ENCODE results near the gene NCDN.

Gene NCDN, protein sequence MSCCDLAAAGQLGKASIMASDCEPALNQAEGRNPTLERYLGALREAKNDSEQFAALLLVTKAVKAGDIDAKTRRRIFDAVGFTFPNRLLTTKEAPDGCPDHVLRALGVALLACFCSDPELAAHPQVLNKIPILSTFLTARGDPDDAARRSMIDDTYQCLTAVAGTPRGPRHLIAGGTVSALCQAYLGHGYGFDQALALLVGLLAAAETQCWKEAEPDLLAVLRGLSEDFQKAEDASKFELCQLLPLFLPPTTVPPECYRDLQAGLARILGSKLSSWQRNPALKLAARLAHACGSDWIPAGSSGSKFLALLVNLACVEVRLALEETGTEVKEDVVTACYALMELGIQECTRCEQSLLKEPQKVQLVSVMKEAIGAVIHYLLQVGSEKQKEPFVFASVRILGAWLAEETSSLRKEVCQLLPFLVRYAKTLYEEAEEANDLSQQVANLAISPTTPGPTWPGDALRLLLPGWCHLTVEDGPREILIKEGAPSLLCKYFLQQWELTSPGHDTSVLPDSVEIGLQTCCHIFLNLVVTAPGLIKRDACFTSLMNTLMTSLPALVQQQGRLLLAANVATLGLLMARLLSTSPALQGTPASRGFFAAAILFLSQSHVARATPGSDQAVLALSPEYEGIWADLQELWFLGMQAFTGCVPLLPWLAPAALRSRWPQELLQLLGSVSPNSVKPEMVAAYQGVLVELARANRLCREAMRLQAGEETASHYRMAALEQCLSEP

DNA sequence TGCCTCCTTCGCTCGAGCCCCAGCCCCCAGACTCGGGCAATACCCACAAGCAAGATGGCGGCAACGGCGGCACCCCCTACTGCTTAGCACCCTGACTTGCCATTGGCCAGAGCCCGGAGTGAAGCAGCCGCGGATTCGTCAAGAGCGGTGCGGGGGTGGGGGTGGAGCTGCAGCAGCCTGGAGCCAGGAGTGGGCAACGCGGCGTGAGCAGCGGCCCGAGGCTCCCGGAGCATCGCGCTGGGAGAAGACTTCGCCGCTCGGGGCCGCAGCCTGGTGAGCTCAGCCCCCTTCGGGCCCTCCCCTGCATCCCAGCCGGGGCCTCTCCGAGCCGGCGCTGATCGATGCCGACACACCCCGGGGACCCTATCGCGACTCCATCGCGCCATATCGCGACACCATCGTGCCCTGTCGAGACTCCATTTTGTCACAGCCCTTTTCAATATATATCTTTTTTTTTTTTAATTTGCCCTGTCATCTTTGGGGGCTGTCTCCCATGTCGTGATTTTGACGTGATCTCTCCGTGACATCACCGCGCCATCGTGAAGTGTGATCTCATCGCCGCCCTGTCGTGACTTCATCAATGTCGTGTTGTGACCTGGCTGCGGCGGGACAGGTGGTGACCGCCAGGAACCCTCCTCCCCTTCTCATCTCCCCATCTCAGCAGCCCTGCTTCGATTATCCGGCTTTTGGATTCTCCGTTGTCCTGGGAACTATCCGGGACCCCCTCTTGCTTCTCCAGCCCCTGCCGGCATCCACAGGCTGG, at the start of gene NCDN:
Gene NCDN, plus strand, starts transcription at position 189 of the 763 bp plus-strand sequence. Its CDS starts 392 bp downstream, at position 581.
- TF ChIP-seq ZFX (IDR thresholded peaks at IDR 0.05): no peak
- H3K27ac ChIP-seq: peak within 1 kb of the TSS; percentile 97

DNA sequence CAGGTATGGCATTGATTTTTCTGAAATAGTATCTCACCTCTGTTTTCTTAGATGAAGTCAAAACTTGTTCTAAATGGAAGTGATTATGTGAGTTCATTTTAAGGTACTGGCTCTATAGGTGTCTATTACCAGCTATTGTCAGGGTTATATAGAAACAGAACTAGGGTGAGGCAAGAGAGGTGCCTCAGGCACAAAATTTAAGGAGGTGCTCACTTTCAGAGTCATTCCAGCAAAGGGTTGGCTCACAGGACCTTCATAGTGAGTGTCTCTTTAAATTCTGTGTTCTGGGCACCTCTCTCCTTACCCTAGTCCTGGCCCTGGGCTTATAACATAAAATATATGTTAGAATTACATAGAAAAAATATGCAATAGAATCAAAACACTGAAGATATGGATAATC, 49.7 kb upstream of the NCDN start:
- TF ChIP-seq CTCF (conservative IDR thresholded peaks at IDR 0.05) (no peak), ZFX (IDR thresholded peaks at IDR 0.05) (no peak)
- no peak overlapping the region for H3K27ac ChIP-seq

GRCh38 chr1:35509558-35509957, 48.0 kb upstream of the NCDN start:
- TF ChIP-seq CTCF (conservative IDR thresholded peaks at IDR 0.05) (no peak), ZFX (IDR thresholded peaks at IDR 0.05) (no peak)
- H3K27ac ChIP-seq: no peak overlapping the region

DNA sequence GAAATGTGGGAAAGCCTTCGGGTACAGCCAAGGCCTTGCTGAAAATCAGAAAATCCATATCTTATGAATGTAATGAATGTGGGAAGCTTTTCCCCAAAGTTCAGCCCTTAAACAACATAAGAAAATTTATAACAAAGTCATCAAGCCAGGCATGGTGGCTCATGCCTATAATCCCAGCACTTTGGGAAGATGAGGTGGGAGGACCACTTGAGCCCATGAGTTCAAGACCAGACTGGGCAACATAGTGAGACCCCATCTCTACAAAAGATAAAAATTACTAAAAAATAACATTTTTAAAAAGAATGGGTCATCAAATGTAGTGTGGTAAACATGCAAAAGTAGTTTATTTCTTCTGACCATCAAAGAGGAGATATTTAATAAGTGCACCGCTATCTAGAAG, 46.3 kb upstream of the NCDN start:
- H3K27ac ChIP-seq: no peak overlapping the region
- TF ChIP-seq ZFX (IDR thresholded peaks at IDR 0.05): no peak
- no peak for TF ChIP-seq CTCF (conservative IDR thresholded peaks at IDR 0.05)

- no peak overlapping the region for H3K27ac ChIP-seq
- no peak for TF ChIP-seq ZFX (IDR thresholded peaks at IDR 0.05)
Measured at GRCh38 chr1:35518183-35518582, 39.4 kb upstream of the NCDN start.

GRCh38 chr1:35519432-35519831, 38.2 kb upstream of the NCDN start:
- H3K27ac ChIP-seq: no peak overlapping the region
- no peak for TF ChIP-seq ZFX (IDR thresholded peaks at IDR 0.05)
- TF ChIP-seq CTCF (conservative IDR thresholded peaks at IDR 0.05): no peak

DNA sequence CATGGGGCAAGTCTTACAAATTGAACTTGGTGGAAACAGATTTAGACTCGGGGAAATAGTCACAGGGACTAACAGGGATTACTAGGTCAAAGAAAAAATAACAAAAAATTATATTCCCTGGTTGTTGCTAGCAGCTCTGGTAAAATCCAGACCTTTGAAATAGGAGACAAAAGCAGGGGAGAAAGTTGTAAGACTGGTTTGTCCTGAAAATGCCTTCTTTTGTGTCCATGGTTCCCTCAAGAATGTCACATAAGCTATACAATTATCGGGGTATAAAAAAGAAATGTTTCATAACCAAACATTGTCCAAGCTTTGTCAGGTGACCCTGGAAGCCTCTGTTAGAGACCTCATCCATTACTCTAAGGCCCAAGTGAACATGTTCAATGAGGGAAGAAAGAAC, 33.5 kb upstream of the NCDN start:
- no peak overlapping the region for H3K27ac ChIP-seq
- TF ChIP-seq ZFX (IDR thresholded peaks at IDR 0.05) (no peak), CTCF (conservative IDR thresholded peaks at IDR 0.05) (no peak)

DNA sequence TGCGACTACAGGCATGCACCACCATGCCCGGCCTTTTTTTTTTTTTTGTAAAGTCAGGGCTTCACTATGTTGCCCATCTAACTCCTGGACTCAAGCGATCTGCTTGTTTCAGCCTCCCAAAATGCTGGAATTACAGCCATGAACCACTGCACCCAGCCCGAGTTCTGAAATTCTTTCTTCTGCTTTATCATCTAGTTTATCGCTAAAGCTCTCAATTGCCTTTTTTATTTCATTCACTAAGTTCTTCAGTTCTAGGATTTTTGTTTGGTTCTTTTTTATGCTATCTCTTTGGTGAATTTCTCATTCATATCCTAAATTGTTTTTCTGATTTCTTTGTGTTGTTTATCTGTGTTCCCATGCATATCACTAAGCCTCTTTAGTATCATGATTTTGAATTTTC, 27.4 kb upstream of the NCDN start:
- H3K27ac ChIP-seq: no peak overlapping the region
- no peak for TF ChIP-seq ZFX (IDR thresholded peaks at IDR 0.05)

Data from C4-2B (cell line).